HepG2 (cell line): ENCODE results near the gene CLPSL2. TPM values are rescaled to one million over a fixed set of nuclear protein-coding genes. Genes with fewer than 3 reads are reported as not detected.

Experiments used
- GABPA ChIP-seq, 2 experiments: IDR thresholded peaks; 2 replicates each; pipeline ENCODE4 v1.6.1; 2011 to 2016; ENCODE audit warnings: low read depth in 2 of 2, low read length in 1 of 2, missing biosample characterization in 1 of 2, missing genetic modification characterization in 1 of 2
- HHEX ChIP-seq: IDR thresholded peaks from 2 replicates; pipeline ENCODE4 v1.6.1; 2016; ENCODE audit warnings: control low read depth
- JUNB ChIP-seq: sonication (generic); formaldehyde crosslinking; IDR thresholded peaks from 2 replicates; pipeline ENCODE4 v1.8.0; 2022; ENCODE audit warnings: missing genetic modification reagents, mild to moderate bottlenecking, borderline replicate concordance
- PCBP1 ChIP-seq: fragments of 200-400 bp; formaldehyde crosslinking; IDR thresholded peaks from 2 replicates; pipeline ENCODE4 v1.6.1; 2017; ENCODE audit warnings: mild to moderate bottlenecking, low read depth, low read length, borderline replicate concordance
- ZBTB33 ChIP-seq: sonication (generic); formaldehyde crosslinking; IDR thresholded peaks from 2 replicates; pipeline ENCODE4 v1.4.0; 2020; ENCODE audit warnings: missing genetic modification reagents
- ZNF432 ChIP-seq: sonication (generic); formaldehyde crosslinking; IDR thresholded peaks from 2 replicates; pipeline ENCODE4 v1.5.0; 2020; ENCODE audit warnings: missing genetic modification reagents, mild to moderate bottlenecking, borderline replicate concordance
- ZNF607 ChIP-seq: sonication (generic); formaldehyde crosslinking; IDR thresholded peaks from 2 replicates; pipeline ENCODE4 v1.5.1; 2020; ENCODE audit warnings: missing genetic modification reagents, mild to moderate bottlenecking, borderline replicate concordance
- ZNF644 ChIP-seq: IDR thresholded peaks from 2 replicates; pipeline ENCODE4 v1.6.1; 2016; ENCODE audit warnings: low read depth
- ZNF687 ChIP-seq: sonication (generic); formaldehyde crosslinking; IDR thresholded peaks from 2 replicates; pipeline ENCODE4 v1.5.1; 2020; ENCODE audit warnings: mild to moderate bottlenecking, missing genetic modification reagents, moderate library complexity
- polyA plus RNA-seq, 8 experiments: library from polyadenylated mRNA; depleted of rRNA in 3 of 8; stranded (reverse) in 7 of 8; unstranded in 1 of 8; fragments of >200 nt; fragmentation: Illumina TruSeq in 4 of 8; extraction: Trizol in 4 of 8; gene quantifications; 2 replicates each; pipeline versions ENCODE4 v1.2.1 to v1.2.3, GENCODE V29; 2011 to 2016; ENCODE audit warnings: low read depth in 4 of 8, missing spikeins in 1 of 8, mixed read lengths in 1 of 8; ENCODE audit not compliant: insufficient read depth in 1 of 8
- total RNA-seq, 5 experiments: library from RNA; depleted of rRNA; stranded (reverse); fragments of >200 nt; fragmentation: Illumina TruSeq; extraction: Trizol; gene quantifications; 2 replicates each; pipeline ENCODE4 v1.2.3, GENCODE V29; 2016; ENCODE audit warnings: low read depth in 1 of 5
- TF ChIP-seq, protein P1 (sequence below): sonication (generic); formaldehyde crosslinking; IDR thresholded peaks from 2 replicates; pipeline ENCODE4 v1.4.0; 2020; ENCODE audit warnings: missing genetic modification reagents, borderline replicate concordance
- TF ChIP-seq, protein P2 (sequence below): IDR thresholded peaks from 2 replicates; pipeline ENCODE4 v1.6.1; 2018; ENCODE audit warnings: missing genetic modification reagents
- TF ChIP-seq, protein P3 (sequence below): sonication (generic); formaldehyde crosslinking; IDR thresholded peaks from 2 replicates; pipeline ENCODE4 v1.5.0; 2020; ENCODE audit warnings: mild to moderate bottlenecking, missing genetic modification reagents

Gene CLPSL2
- total and polyA plus RNA-seq, 2 of the 13 experiments (the other 11 are each of a cell fraction or from before 2014, with no cell fraction given) = not detected

- no peak for TF ChIP-seq JUNB (CRISPR knock-in tag)
- TF ChIP-seq ZNF607 (CRISPR knock-in tag) = no peak
- TF ChIP-seq, protein P1, sequence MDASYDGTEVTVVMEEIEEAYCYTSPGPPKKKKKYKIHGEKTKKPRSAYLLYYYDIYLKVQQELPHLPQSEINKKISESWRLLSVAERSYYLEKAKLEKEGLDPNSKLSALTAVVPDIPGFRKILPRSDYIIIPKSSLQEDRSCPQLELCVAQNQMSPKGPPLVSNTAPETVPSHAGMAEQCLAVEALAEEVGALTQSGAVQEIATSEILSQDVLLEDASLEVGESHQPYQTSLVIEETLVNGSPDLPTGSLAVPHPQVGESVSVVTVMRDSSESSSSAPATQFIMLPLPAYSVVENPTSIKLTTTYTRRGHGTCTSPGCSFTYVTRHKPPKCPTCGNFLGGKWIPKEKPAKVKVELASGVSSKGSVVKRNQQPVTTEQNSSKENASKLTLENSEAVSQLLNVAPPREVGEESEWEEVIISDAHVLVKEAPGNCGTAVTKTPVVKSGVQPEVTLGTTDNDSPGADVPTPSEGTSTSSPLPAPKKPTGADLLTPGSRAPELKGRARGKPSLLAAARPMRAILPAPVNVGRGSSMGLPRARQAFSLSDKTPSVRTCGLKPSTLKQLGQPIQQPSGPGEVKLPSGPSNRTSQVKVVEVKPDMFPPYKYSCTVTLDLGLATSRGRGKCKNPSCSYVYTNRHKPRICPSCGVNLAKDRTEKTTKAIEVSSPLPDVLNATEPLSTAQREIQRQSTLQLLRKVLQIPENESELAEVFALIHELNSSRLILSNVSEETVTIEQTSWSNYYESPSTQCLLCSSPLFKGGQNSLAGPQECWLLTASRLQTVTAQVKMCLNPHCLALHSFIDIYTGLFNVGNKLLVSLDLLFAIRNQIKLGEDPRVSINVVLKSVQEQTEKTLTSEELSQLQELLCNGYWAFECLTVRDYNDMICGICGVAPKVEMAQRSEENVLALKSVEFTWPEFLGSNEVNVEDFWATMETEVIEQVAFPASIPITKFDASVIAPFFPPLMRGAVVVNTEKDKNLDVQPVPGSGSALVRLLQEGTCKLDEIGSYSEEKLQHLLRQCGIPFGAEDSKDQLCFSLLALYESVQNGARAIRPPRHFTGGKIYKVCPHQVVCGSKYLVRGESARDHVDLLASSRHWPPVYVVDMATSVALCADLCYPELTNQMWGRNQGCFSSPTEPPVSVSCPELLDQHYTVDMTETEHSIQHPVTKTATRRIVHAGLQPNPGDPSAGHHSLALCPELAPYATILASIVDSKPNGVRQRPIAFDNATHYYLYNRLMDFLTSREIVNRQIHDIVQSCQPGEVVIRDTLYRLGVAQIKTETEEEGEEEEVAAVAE (CRISPR knock-in tag) = 0 out of 2 replicates have a peak, but pooled peaks have one; percentile 31
- no peak for TF ChIP-seq GABPA (IDR thresholded peaks at IDR 0.05; ENCODE audit: low read depth, low read length)
- TF ChIP-seq GABPA (CRISPR knock-in tag; IDR thresholded peaks at IDR 0.05; ENCODE audit: low read depth) = 0 out of 2 replicates have a peak, but pooled peaks have one; percentile 20
- peak; percentile 99 for TF ChIP-seq ZNF644 (CRISPR knock-in tag)
- TF ChIP-seq ZNF687 (CRISPR knock-in tag) = peak; percentile 25; the same call in 1 of the 2 replicates
- TF ChIP-seq ZNF432 = no peak
- TF ChIP-seq, protein P2, sequence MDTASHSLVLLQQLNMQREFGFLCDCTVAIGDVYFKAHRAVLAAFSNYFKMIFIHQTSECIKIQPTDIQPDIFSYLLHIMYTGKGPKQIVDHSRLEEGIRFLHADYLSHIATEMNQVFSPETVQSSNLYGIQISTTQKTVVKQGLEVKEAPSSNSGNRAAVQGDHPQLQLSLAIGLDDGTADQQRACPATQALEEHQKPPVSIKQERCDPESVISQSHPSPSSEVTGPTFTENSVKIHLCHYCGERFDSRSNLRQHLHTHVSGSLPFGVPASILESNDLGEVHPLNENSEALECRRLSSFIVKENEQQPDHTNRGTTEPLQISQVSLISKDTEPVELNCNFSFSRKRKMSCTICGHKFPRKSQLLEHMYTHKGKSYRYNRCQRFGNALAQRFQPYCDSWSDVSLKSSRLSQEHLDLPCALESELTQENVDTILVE (CRISPR knock-in tag) = 0 out of 2 replicates have a peak, but pooled peaks have one; percentile 77
- TF ChIP-seq PCBP1 = no peak
- TF ChIP-seq, protein P3, sequence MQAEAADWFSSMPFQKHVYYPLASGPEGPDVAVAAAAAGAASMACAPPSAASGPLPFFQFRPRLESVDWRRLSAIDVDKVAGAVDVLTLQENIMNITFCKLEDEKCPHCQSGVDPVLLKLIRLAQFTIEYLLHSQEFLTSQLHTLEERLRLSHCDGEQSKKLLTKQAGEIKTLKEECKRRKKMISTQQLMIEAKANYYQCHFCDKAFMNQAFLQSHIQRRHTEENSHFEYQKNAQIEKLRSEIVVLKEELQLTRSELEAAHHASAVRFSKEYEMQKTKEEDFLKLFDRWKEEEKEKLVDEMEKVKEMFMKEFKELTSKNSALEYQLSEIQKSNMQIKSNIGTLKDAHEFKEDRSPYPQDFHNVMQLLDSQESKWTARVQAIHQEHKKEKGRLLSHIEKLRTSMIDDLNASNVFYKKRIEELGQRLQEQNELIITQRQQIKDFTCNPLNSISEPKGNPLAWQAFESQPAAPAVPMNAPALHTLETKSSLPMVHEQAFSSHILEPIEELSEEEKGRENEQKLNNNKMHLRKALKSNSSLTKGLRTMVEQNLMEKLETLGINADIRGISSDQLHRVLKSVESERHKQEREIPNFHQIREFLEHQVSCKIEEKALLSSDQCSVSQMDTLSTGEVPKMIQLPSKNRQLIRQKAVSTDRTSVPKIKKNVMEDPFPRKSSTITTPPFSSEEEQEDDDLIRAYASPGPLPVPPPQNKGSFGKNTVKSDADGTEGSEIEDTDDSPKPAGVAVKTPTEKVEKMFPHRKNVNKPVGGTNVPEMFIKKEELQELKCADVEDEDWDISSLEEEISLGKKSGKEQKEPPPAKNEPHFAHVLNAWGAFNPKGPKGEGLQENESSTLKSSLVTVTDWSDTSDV (CRISPR knock-in tag) = no peak
- no peak for TF ChIP-seq HHEX (CRISPR knock-in tag)
- peak; percentile 99 for TF ChIP-seq ZBTB33 (CRISPR knock-in tag)
Measured at GRCh38 chr6:35737413-35738211, 38.8 kb upstream of the CLPSL2 start (continued).
